Measurements from ENCODE around the gene YDJC. TPM values are rescaled to one million over a fixed set of nuclear protein-coding genes. Genes with fewer than 3 reads are reported as not detected.
"Not testable (repeated sequence)": the region's sequence is repeated elsewhere in the genome, so short reads cannot be mapped to it uniquely, and the experiment has no call there.

YDJC gene, protein sequence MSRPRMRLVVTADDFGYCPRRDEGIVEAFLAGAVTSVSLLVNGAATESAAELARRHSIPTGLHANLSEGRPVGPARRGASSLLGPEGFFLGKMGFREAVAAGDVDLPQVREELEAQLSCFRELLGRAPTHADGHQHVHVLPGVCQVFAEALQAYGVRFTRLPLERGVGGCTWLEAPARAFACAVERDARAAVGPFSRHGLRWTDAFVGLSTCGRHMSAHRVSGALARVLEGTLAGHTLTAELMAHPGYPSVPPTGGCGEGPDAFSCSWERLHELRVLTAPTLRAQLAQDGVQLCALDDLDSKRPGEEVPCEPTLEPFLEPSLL
- total RNA-seq (10 to 100 TPM; 11.0 to 26.2 TPM), polyA plus RNA-seq (10 to 100 TPM; 36.5 to 41.1 TPM)
- long read RNA-seq, donor 1, transcript YDJC-203 (5 exons, 1,410 nt): major isoform, 8 of 12 reads
- long read RNA-seq, donor 1, partial matches to known transcripts: 0 of 12 reads
- long read RNA-seq, donor 1, other reads (novel, unspliced or antisense): 0 of 12 reads
- long read RNA-seq, donor 2, partial matches to known transcripts: 6 of 12 reads
- long read RNA-seq, donor 2, other reads (novel, unspliced or antisense): 0 of 12 reads
- long read RNA-seq, donor 3, partial matches to known transcripts: 0 of 3 reads
- long read RNA-seq, donor 3, other reads (novel, unspliced or antisense): 0 of 3 reads
- long read RNA-seq, donor 4, partial matches to known transcripts: 0 of 3 reads
- long read RNA-seq, donor 4, other reads (novel, unspliced or antisense): 0 of 3 reads
- long read RNA-seq, donor 5, transcript YDJC-203 (5 exons, 1,410 nt): major isoform, 6 of 13 reads
- long read RNA-seq, donor 5, partial matches to known transcripts: 0 of 13 reads
- long read RNA-seq, donor 5, other reads (novel, unspliced or antisense): 0 of 13 reads

DNA sequence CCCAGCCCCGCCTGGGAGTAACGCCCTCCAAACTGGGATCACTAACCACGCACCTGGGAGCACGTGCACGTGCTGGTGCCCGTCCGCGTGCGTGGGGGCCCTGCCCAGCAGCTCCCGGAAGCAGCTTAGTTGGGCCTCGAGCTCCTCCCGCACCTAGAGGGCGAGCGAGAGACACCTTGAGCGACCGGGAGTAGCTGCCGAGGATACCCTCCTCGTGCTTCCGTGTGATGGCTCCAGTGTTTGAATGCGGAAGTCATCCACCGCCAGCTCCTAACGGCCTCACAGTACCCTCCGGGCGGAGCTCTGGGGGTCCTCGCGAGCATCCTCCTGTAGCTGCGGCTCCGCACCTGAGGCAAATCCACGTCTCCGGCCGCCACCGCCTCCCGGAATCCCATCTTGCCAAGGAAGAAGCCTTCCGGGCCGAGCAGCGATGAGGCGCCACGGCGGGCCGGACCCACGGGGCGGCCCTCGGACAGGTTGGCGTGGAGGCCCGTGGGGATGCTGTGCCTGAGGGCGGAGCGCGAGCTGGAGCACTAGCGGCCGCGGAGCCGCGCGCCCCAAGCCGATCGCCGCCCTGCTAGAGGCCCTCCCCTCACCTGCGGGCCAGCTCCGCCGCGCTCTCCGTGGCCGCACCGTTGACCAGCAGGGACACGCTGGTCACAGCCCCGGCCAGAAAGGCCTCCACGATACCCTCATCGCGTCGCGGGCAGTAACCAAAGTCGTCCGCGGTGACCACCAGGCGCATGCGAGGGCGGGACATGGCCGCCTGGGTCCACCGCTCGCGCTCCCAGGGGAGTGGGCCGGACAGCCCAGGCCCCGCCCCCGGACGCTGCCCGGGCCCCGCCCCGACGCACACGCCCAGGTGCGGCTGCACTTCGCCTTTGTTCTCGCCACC lies at the start of gene YDJC:
Gene YDJC, minus strand, starts transcription at position 768 of the 895 bp plus-strand sequence. Its CDS starts 8 bp downstream, at position 760.
- peaks cover 0 to 7% (median 0%) of the 10 kb centered on the region in 4 donors for H3K36me3 ChIP-seq (ENCODE audit: control insufficient read depth in 4 of 4, insufficient read depth in 4 of 4, low read length in 4 of 4)
- 1% methylated on average over 79 to 93 of the region's 93 CpGs for WGBS, 2 donors
- peak; percentile 89 to 94 (median 93) for DNase-seq
- TF ChIP-seq, protein P1, sequence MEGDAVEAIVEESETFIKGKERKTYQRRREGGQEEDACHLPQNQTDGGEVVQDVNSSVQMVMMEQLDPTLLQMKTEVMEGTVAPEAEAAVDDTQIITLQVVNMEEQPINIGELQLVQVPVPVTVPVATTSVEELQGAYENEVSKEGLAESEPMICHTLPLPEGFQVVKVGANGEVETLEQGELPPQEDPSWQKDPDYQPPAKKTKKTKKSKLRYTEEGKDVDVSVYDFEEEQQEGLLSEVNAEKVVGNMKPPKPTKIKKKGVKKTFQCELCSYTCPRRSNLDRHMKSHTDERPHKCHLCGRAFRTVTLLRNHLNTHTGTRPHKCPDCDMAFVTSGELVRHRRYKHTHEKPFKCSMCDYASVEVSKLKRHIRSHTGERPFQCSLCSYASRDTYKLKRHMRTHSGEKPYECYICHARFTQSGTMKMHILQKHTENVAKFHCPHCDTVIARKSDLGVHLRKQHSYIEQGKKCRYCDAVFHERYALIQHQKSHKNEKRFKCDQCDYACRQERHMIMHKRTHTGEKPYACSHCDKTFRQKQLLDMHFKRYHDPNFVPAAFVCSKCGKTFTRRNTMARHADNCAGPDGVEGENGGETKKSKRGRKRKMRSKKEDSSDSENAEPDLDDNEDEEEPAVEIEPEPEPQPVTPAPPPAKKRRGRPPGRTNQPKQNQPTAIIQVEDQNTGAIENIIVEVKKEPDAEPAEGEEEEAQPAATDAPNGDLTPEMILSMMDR (IDR thresholded peaks at IDR 0.05; ENCODE audit: control extremely low read depth, extremely low read depth): peak; percentile 44
- peak within 1 kb of the TSS in 1 of 2 donors; percentile 25 for H3K9ac ChIP-seq (ENCODE audit: insufficient read depth in 1 of 2, low read length in 2 of 2)
- peak within 1 kb of the TSS; percentile 93 for H3K4me3 ChIP-seq
- peak within 1 kb of the TSS; percentile 42 to 93 for H3K27ac ChIP-seq (ENCODE audit: low read depth in 1 of 2, low read length in 1 of 2)
- H3K4me1 ChIP-seq (ENCODE audit: control insufficient read depth in 5 of 5, insufficient read depth in 5 of 5, low read length in 5 of 5): peaks cover 0 to 8% (median 6%) of the 10 kb centered on the region in 5 donors
- H3K27me3 ChIP-seq (ENCODE audit: control insufficient read depth in 3 of 3, insufficient read depth in 3 of 3, low read length in 2 of 3): no peaks in the 10 kb centered on the region
- no peaks in the 10 kb centered on the region for H3K9me3 ChIP-seq (ENCODE audit: control insufficient read depth in 4 of 4, insufficient read depth in 3 of 4, low read length in 3 of 4)
- ATAC-seq (ENCODE audit: insufficient read depth, low FRiP score): peak; percentile 97

DNA sequence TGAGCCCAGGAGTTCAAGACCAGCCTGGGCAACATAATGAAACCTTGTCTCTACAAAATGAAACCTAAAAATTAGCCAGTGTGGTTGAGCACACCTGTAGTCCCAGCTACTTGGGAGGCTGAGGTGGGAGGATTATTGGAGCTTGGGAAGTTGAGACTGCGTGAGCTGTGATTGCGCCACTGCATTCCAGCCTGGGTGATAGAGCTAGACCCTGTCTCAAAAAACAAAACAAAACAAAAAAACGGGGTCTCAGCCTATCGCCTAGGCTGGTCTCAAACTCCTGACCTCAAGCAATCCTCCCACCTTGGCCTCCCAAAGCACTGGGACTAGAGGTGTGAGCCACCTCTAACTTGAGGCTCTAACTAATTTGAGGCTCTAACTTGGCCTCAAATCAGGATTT lies 49.6 kb upstream of the YDJC start:
- ATAC-seq (ENCODE audit: insufficient read depth, low FRiP score): no peak
- no peak overlapping the region for H3K27ac ChIP-seq (ENCODE audit: low read depth in 1 of 2, low read length in 1 of 2)
- DNase-seq: no peak
- no peaks in the 10 kb centered on the region for H3K9me3 ChIP-seq (ENCODE audit: control insufficient read depth in 4 of 4, insufficient read depth in 3 of 4, low read length in 3 of 4)
- no peak overlapping the region for H3K4me3 ChIP-seq
- no peak overlapping the region for H3K9ac ChIP-seq (ENCODE audit: insufficient read depth in 1 of 2, low read length in 2 of 2)
- TF ChIP-seq, protein P1 (IDR thresholded peaks at IDR 0.05; ENCODE audit: control extremely low read depth, extremely low read depth): no peak
- H3K36me3 ChIP-seq (ENCODE audit: control insufficient read depth in 4 of 4, insufficient read depth in 4 of 4, low read length in 4 of 4): peaks cover 2 to 52% (median 11%) of the 10 kb centered on the region in 4 donors
- no peaks in the 10 kb centered on the region for H3K4me1 ChIP-seq (ENCODE audit: control insufficient read depth in 5 of 5, insufficient read depth in 5 of 5, low read length in 5 of 5)
- no peaks in the 10 kb centered on the region for H3K27me3 ChIP-seq (ENCODE audit: control insufficient read depth in 3 of 3, insufficient read depth in 3 of 3, low read length in 2 of 3)
- 94 to 99% methylated on average over 4 of the region's 4 CpGs for WGBS, 2 donors

DNA sequence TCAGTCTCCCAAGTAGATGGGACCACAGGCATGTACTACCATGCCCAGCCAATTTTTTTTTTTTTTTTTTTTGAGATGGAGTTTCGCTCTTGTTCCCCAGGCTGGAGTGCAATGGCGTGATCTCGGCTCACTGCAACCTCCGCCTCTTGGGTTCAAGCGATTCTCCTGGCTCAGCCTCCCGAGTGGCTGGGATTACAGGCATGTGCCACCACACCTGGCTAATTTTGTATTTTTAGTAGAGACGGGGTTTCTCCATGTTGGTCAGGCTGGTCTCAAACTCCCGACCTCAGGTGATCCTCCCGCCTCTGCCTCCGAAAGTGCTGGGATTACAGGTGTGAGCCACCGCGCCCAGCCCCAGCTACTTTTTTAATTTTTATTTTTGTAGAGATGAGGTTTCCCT lies 49.0 kb upstream of the YDJC start:
- ATAC-seq (ENCODE audit: insufficient read depth, low FRiP score); DNase-seq; H3K4me3 ChIP-seq; H3K4me1 ChIP-seq (ENCODE audit: control insufficient read depth in 5 of 5, insufficient read depth in 5 of 5, low read length in 5 of 5); H3K9me3 ChIP-seq (ENCODE audit: control insufficient read depth in 4 of 4, insufficient read depth in 3 of 4, low read length in 3 of 4); H3K27ac ChIP-seq (ENCODE audit: low read depth in 1 of 2, low read length in 1 of 2); H3K9ac ChIP-seq (ENCODE audit: insufficient read depth in 1 of 2, low read length in 2 of 2); H3K27me3 ChIP-seq (ENCODE audit: control insufficient read depth in 3 of 3, insufficient read depth in 3 of 3, low read length in 2 of 3): not testable (repeated sequence)
- 96 to 97% methylated on average over 12 of the region's 12 CpGs for WGBS, 2 donors
- H3K36me3 ChIP-seq (ENCODE audit: control insufficient read depth in 4 of 4, insufficient read depth in 4 of 4, low read length in 4 of 4): peaks cover 4 to 54% (median 11%) of the 10 kb centered on the region in 4 donors

Data from lung (tissue), 16 donors.